A549 (cell line): ENCODE data around the gene CETN3.
A peak's percentile ranks its signal among the peaks of the same experiment; 100 is the strongest.

Experiments
- CEBPB ChIP-seq, 2 experiments: fragments of >200 bp in 1 of 2; sonication (Bioruptor Twin) in 1 of 2; formaldehyde crosslinking in 1 of 2; IDR thresholded peaks; 2 replicates each; pipeline ENCODE4 v1.6.1; 2012 to 2016
- CTCF ChIP-seq: fragments of >200 bp; sonication (Bioruptor Twin); formaldehyde crosslinking; IDR thresholded peaks from 3 replicates; pipeline ENCODE4 v1.5.1; 2016
- EHMT2 ChIP-seq: fragments of 200-600 bp; sonication (generic); IDR thresholded peaks from 2 replicates; pipeline ENCODE4 v1.6.1; 2016; ENCODE audit warnings: antibody characterized with exemption, low read depth, mild to moderate bottlenecking, moderate library complexity
- FOSB ChIP-seq: fragments of 250-450 bp; sonication (Bioruptor Pico); IDR thresholded peaks from 2 replicates; pipeline ENCODE4 v1.5.0; 2020; ENCODE audit warnings: mild to moderate bottlenecking, moderate library complexity
- GATA3 ChIP-seq: IDR thresholded peaks from 2 replicates; pipeline ENCODE4 v1.6.1; 2012; ENCODE audit warnings: borderline replicate concordance
- HOXB13 ChIP-seq: fragments of 250-450 bp; sonication (Bioruptor Pico); IDR thresholded peaks from 2 replicates; pipeline ENCODE4 v1.5.0; 2020; ENCODE audit warnings: low read depth, mild to moderate bottlenecking, moderate library complexity
- MAFK ChIP-seq: fragments of 450-650 bp; IDR thresholded peaks from 2 replicates; pipeline ENCODE4 v1.6.1; 2014; ENCODE audit not compliant: partially characterized antibody
- PHF8 ChIP-seq: fragments of 200-600 bp; sonication (generic); IDR thresholded peaks from 2 replicates; pipeline ENCODE4 v1.6.1; 2016; ENCODE audit warnings: low read depth, mild to moderate bottlenecking, antibody characterized with exemption, moderate library complexity, borderline replicate concordance
- POLR2A ChIP-seq: IDR thresholded peaks from 2 replicates; pipeline ENCODE4 v1.6.1; 2012; ENCODE audit warnings: mild to moderate bottlenecking, low read length
- POLR2AphosphoS2 ChIP-seq: conservative IDR thresholded peaks from 2 replicates; pipeline ENCODE4 v1.6.1; 2012; ENCODE audit warnings: low read length, improper control_type of control experiment, inconsistent platforms
- RCOR1 ChIP-seq: fragments of 150-350 bp; IDR thresholded peaks from 2 replicates; pipeline ENCODE4 v1.6.1; 2014; ENCODE audit warnings: antibody characterized with exemption, low read length, low read depth

GRCh38 chr5:90421136-90421535 lies 11.6 kb upstream of the CETN3 start:
- no peak for TF ChIP-seq EHMT2
- TF ChIP-seq POLR2AphosphoS2 = no peak
- TF ChIP-seq MAFK = no peak
- TF ChIP-seq POLR2A = no peak
- no peak for TF ChIP-seq RCOR1
- no peak for TF ChIP-seq PHF8
- TF ChIP-seq CEBPB (IDR thresholded peaks at IDR 0.05) = no peak
- TF ChIP-seq CTCF = 0 out of 3 replicates have a peak, but pooled peaks have one; percentile 11
- TF ChIP-seq GATA3 = no peak
- no peak for TF ChIP-seq FOSB (CRISPR knock-in tag)
- TF ChIP-seq HOXB13 (CRISPR knock-in tag) = no peak
